Trophoblast cell (in vitro differentiated cells and primary cell): ENCODE results near the gene FAM216B.

Experiments
- DNase-seq, 2 donors: peaks; one replicate each; pipeline ENCODE4 v3.0.0-alpha.2; 2016
- H2AFZ ChIP-seq: 2 replicates; pipeline ENCODE4 v1.6.1; 2013; ENCODE audit warnings: low read length, moderate library complexity, mild to moderate bottlenecking; ENCODE audit not compliant: insufficient read depth, poor library complexity
- H2AK5ac ChIP-seq: 2 replicates; pipeline ENCODE4 v1.6.1; 2013; ENCODE audit warnings: mild to moderate bottlenecking, low read length
- H2BK120ac ChIP-seq: 2 replicates; pipeline ENCODE4 v1.6.1; 2013; ENCODE audit warnings: low read length, mild to moderate bottlenecking, moderate library complexity; ENCODE audit not compliant: insufficient read depth, poor library complexity
- H2BK12ac ChIP-seq: 2 replicates; pipeline ENCODE4 v1.6.1; 2013; ENCODE audit warnings: mild to moderate bottlenecking, low read length, moderate library complexity
- H2BK5ac ChIP-seq: 2 replicates; pipeline ENCODE4 v1.6.1; 2013; ENCODE audit warnings: low read length, low read depth, moderate library complexity, mild to moderate bottlenecking; ENCODE audit not compliant: poor library complexity
- H3K14ac ChIP-seq: 2 replicates; pipeline ENCODE4 v1.6.1; 2013; ENCODE audit warnings: mild to moderate bottlenecking, low read length
- H3K18ac ChIP-seq: 2 replicates; pipeline ENCODE4 v1.6.1; 2013; ENCODE audit warnings: mild to moderate bottlenecking, low read length
- H3K23ac ChIP-seq: 2 replicates; pipeline ENCODE4 v1.6.1; 2013; ENCODE audit warnings: low read length
- H3K27ac ChIP-seq: 2 replicates; pipeline ENCODE4 v1.5.1; 2013; ENCODE audit warnings: low read depth, mild to moderate bottlenecking, inconsistent platforms, low read length, moderate library complexity
- H3K27me3 ChIP-seq: 2 replicates; pipeline ENCODE4 v1.6.1; 2013; ENCODE audit warnings: inconsistent platforms, mild to moderate bottlenecking, low read length, moderate library complexity; ENCODE audit not compliant: insufficient read depth
- H3K36me3 ChIP-seq, 2 experiments: 1 replicate in 1 of 2; 2 replicates in 1 of 2; pipeline ENCODE4 v1.6.1; 2013; ENCODE audit warnings: low read length in 2 of 2, mild to moderate bottlenecking in 2 of 2, moderate library complexity in 1 of 2; ENCODE audit not compliant: insufficient read depth in 2 of 2, control insufficient read depth in 1 of 2
- H3K4ac ChIP-seq: 2 replicates; pipeline ENCODE4 v1.6.1; 2013; ENCODE audit warnings: low read depth, mild to moderate bottlenecking, low read length, moderate library complexity
- H3K4me1 ChIP-seq, 2 experiments: 1 replicate in 1 of 2; 2 replicates in 1 of 2; pipeline ENCODE4 v1.6.1; 2013; ENCODE audit warnings: low read length in 2 of 2, mild to moderate bottlenecking in 2 of 2, moderate library complexity in 1 of 2; ENCODE audit not compliant: insufficient read depth in 2 of 2, control insufficient read depth in 1 of 2
- H3K4me2 ChIP-seq: 2 replicates; pipeline ENCODE4 v1.6.1; 2013; ENCODE audit warnings: inconsistent platforms, mild to moderate bottlenecking, low read length, moderate library complexity
- H3K4me3 ChIP-seq: 2 replicates; pipeline ENCODE4 v1.5.1; 2013; ENCODE audit warnings: mild to moderate bottlenecking, low read depth, low read length, inconsistent platforms
- H3K79me1 ChIP-seq: one replicate; pipeline ENCODE4 v1.6.1; 2013; ENCODE audit warnings: low read length
- H3K79me2 ChIP-seq: 2 replicates; pipeline ENCODE4 v1.6.1; 2013; ENCODE audit warnings: low read length, mild to moderate bottlenecking; ENCODE audit not compliant: control insufficient read depth, insufficient read depth, poor library complexity
- H3K9ac ChIP-seq: 2 replicates; pipeline ENCODE4 v1.6.1; 2013; ENCODE audit warnings: mild to moderate bottlenecking, low read length
- H3K9me3 ChIP-seq: 2 replicates; pipeline ENCODE4 v1.6.1; 2013; ENCODE audit warnings: low read depth, mild to moderate bottlenecking, control low read depth, inconsistent platforms, low read length; ENCODE audit not compliant: insufficient read depth
- H4K12ac ChIP-seq: 2 replicates; pipeline ENCODE4 v1.6.1; 2013; ENCODE audit warnings: low read depth, mild to moderate bottlenecking, low read length, moderate library complexity
- H4K8ac ChIP-seq: 2 replicates; pipeline ENCODE4 v1.6.1; 2013; ENCODE audit warnings: low read depth, mild to moderate bottlenecking, low read length, moderate library complexity
- H4K91ac ChIP-seq: one replicate; pipeline ENCODE4 v1.6.1; 2013; ENCODE audit warnings: low read depth, mild to moderate bottlenecking, low read length, moderate library complexity
- WGBS: extraction: QIAGEN DNeasy Blood & Tissue Kit; methylation state at CpG from one replicate; pipeline ENCODE4 v1.1.7; 2013; ENCODE audit warnings: missing lambda C conversion rate; ENCODE audit not compliant: insufficient read length, insufficient coverage; ENCODE audit errors: extremely low coverage; 5-methylcytosine and 5-hydroxymethylcytosine counted together

The FAM216B gene

DNA sequence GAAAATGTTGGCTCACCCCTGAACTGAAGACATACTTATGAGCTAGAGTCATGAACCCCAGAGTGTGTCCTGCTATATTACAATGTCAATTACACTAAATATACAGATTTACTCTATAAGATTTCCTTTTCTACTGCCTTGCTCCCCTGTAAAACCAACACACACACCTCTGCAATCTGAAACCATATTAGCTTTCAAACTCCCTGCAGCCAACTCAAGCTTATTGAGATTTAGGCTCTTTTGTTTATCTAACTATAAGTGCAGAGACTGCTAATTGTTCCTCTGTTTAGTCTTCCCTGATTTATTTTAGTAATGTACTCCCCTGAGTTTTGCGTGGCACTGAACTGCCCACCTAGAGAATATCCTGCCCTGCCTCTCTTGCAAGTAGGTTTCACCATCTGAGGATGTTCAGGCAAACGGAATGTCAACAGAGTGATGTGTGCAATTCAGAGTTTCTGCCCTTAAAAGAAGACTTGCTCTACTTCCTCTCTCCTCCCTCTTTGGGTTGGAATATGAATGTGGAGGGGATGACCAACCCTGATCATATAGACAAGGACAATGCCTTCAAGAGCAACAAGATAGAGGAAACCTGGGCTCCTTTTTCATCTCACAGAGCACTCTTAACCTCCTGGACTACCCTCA lies 22.3 kb downstream of the FAM216B start:
- no peaks in the 10 kb centered on the region for H3K36me3 ChIP-seq
- no peaks in the 10 kb centered on the region for H3K79me1 ChIP-seq
- H3K23ac ChIP-seq = no peak overlapping the region
- no peak overlapping the region for H2AFZ ChIP-seq
- H3K9ac ChIP-seq = no peak overlapping the region
- no peaks in the 10 kb centered on the region for H3K4me1 ChIP-seq
- H3K27me3 ChIP-seq = no peaks in the 10 kb centered on the region
- no peak overlapping the region for H2BK120ac ChIP-seq
- WGBS = no CpG with 5 or more reads among the region's 2 CpGs
- no peak overlapping the region for H3K27ac ChIP-seq
- H3K9me3 ChIP-seq = no peaks in the 10 kb centered on the region
- no peak overlapping the region for H4K12ac ChIP-seq
- no peak overlapping the region for H3K14ac ChIP-seq
- no peak overlapping the region for H3K4me2 ChIP-seq
- no peak overlapping the region for H3K18ac ChIP-seq
- no peak overlapping the region for H3K4me3 ChIP-seq
- no peak for DNase-seq
- H2BK12ac ChIP-seq = no peak overlapping the region
- H2BK5ac ChIP-seq = no peak overlapping the region
- no peak overlapping the region for H4K91ac ChIP-seq
- no peak overlapping the region for H4K8ac ChIP-seq
- no peak overlapping the region for H2AK5ac ChIP-seq
- no peak overlapping the region for H3K4ac ChIP-seq
- no peaks in the 10 kb centered on the region for H3K79me2 ChIP-seq

DNA sequence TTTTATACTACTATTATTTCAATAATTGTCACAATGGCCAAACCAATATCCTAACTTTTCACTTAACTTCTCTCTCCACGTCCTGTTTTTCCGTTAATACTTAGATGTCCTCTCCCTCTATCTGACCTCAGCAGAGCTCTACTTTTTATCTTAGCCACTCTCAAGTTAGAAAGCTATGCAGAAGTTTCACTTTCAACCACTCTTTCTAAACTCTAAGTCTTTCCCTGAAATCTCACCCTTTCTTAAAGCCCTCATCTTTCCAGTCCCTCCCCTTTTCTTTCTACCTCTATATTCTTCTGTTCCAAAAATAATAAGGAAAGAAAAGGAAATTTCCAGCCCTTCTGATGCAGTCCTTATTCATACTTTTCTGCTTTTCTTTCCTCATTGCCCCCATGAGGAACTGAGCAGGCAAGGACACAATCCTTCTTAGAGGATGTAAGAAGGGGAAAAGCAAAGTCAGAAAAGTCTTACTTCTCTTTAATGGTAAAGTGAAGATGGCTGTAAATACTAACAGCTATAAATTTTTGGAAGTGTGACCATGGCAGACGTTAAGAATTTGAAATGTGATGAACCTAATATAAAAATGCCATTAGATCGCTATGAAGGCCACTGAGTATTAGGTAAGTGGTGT lies 23.0 kb downstream of the FAM216B start:
- no peak overlapping the region for H2AK5ac ChIP-seq
- no peak overlapping the region for H3K4ac ChIP-seq
- H3K9ac ChIP-seq = no peak overlapping the region
- H2BK12ac ChIP-seq = no peak overlapping the region
- WGBS = 100% methylated on average over 1 of the region's 4 CpGs
- no peak overlapping the region for H3K4me3 ChIP-seq
- no peak overlapping the region for H2AFZ ChIP-seq
- no peak overlapping the region for H4K91ac ChIP-seq
- no peaks in the 10 kb centered on the region for H3K27me3 ChIP-seq
- H3K79me1 ChIP-seq = no peaks in the 10 kb centered on the region
- no peak overlapping the region for H3K23ac ChIP-seq
- no peak overlapping the region for H2BK120ac ChIP-seq
- no peak overlapping the region for H3K14ac ChIP-seq
- no peak overlapping the region for H4K8ac ChIP-seq
- no peak overlapping the region for H3K4me2 ChIP-seq
- H3K4me1 ChIP-seq = no peaks in the 10 kb centered on the region
- no peak overlapping the region for H3K27ac ChIP-seq
- H3K18ac ChIP-seq = no peak overlapping the region
- H3K36me3 ChIP-seq = no peaks in the 10 kb centered on the region
- no peaks in the 10 kb centered on the region for H3K9me3 ChIP-seq
- H2BK5ac ChIP-seq = no peak overlapping the region
- H3K79me2 ChIP-seq = no peaks in the 10 kb centered on the region
- no peak overlapping the region for H4K12ac ChIP-seq
- no peak for DNase-seq

DNA sequence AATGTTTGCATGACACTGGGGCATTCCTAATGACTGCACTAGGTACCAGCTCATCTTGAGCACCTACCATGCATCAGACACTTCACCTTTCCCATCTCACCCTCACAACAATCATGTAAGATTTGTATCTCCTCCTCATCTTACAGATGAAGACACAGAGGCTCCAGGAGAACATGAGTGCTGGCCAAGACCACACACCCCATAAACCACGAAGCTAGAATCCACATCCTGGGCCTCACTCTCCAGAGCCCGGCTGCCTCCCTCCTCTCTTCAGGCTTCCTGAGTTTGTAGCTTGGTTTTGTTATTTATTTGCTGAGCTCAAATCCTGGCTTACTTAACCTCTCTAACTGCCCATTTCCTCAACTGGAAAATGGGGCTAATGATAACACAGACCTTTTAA lies 25.9 kb downstream of the FAM216B start:
- no peaks in the 10 kb centered on the region for H3K27me3 ChIP-seq
- H3K4me2 ChIP-seq = no peak overlapping the region
- H3K4me3 ChIP-seq = no peak overlapping the region
- no peak overlapping the region for H3K18ac ChIP-seq
- H2AFZ ChIP-seq = no peak overlapping the region
- no peak overlapping the region for H2AK5ac ChIP-seq
- H3K4ac ChIP-seq = no peak overlapping the region
- H4K91ac ChIP-seq = no peak overlapping the region
- H2BK12ac ChIP-seq = no peak overlapping the region
- no CpG with 5 or more reads among the region's 2 CpGs for WGBS
- no peaks in the 10 kb centered on the region for H3K36me3 ChIP-seq
- no peak overlapping the region for H3K23ac ChIP-seq
- no peak overlapping the region for H4K8ac ChIP-seq
- no peaks in the 10 kb centered on the region for H3K4me1 ChIP-seq
- no peak overlapping the region for H3K9ac ChIP-seq
- no peak overlapping the region for H2BK5ac ChIP-seq
- no peak overlapping the region for H4K12ac ChIP-seq
- H3K79me2 ChIP-seq = no peaks in the 10 kb centered on the region
- H3K79me1 ChIP-seq = no peaks in the 10 kb centered on the region
- no peak overlapping the region for H2BK120ac ChIP-seq
- no peaks in the 10 kb centered on the region for H3K9me3 ChIP-seq
- no peak overlapping the region for H3K14ac ChIP-seq
- no peak overlapping the region for H3K27ac ChIP-seq
- no peak for DNase-seq

DNA sequence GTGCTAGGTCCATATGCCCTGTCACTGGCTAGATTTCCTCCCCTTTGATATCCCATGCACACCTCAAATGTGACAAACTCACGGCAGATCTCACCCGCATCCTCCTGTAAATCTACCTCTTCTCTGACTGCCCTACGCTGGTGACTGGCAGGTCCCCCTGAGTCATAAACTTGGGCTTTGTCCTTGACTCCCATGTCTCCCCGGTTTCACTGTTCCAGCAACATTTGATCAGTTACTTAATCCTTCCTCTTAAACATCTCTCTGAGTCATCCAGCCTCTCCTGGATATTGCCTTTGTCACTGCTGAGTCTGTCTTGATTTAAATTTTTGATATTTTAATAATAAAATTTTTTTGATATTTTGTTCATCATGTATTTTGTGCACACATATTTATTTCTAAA lies 26.5 kb downstream of the FAM216B start:
- Histone ChIP-seq H3K18ac (no peak overlapping the region), H2AK5ac (no peak overlapping the region), H3K36me3 (no peaks in the 10 kb centered on the region), H3K79me1 (no peaks in the 10 kb centered on the region), H2BK12ac (no peak overlapping the region), H3K27ac (no peak overlapping the region), H3K79me2 (no peaks in the 10 kb centered on the region), H3K23ac (no peak overlapping the region), H3K9me3 (no peaks in the 10 kb centered on the region), H3K9ac (no peak overlapping the region), H4K12ac (no peak overlapping the region), H3K4me2 (no peak overlapping the region), H4K91ac (no peak overlapping the region), H3K14ac (no peak overlapping the region), H2BK5ac (no peak overlapping the region), H3K4me1 (no peaks in the 10 kb centered on the region), H3K27me3 (no peaks in the 10 kb centered on the region), H2BK120ac (no peak overlapping the region), H3K4ac (no peak overlapping the region), H4K8ac (no peak overlapping the region), H2AFZ (no peak overlapping the region), H3K4me3 (no peak overlapping the region)
- DNase-seq = no peak
- no CpG with 5 or more reads among the region's 4 CpGs for WGBS
